ENCODE measurements around the gene ZNF444.

DNA sequence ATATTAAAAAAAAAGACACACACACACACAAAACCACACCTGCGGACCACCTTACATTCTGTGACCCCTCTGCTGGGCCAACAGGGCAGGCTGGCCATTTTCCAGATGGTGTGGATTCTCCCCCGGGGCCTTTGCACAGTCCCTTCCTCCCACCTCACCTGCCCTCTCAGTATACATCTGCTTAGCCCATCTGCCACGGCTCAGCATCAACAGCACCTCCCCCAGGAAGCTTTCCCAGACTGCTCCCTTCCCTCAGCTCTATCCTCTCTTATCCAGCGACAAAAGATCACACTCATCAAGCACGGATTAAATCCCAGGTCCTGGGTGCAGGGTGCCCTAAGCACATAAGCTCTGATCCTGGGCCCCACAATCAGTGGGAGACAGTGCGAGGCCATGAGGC, 24.5 kb upstream of the ZNF444 start:
- no peak for TF ChIP-seq POLR2AphosphoS5 (IDR thresholded peaks at IDR 0.05)
- TF ChIP-seq CTCF (IDR thresholded peaks at IDR 0.05 in 8 of 11, conservative IDR thresholded peaks at IDR 0.05 in 3 of 11) = no peak
